ENCODE results near the gene NDP.

GRCh38 chrX:43996491-43996890, 23.3 kb upstream of the NDP start:
- TF ChIP-seq POLR2A (IDR thresholded peaks at IDR 0.05) (no peak), CTCF (IDR thresholded peaks at IDR 0.05) (no peak)

Measured in lower leg skin (tissue), 3 donors.